H1 (cell line): ENCODE results near the gene TNFRSF11A. TPM values are rescaled to one million over a fixed set of nuclear protein-coding genes. Genes with fewer than 3 reads are reported as not detected.
A peak's percentile ranks its signal among the peaks of the same experiment; 100 is the strongest.

Experiments
- CTCF ChIA-PET: fragments of 300-600 bp; sonication (Branson Sonifier 250); formaldehyde crosslinking; loops from one replicate; lab custom pipeline; 2021; ENCODE audit not compliant: partially characterized antibody; lab: Charles Lee
- POLR2A ChIA-PET: fragments of 300-600 bp; sonication (Branson Sonifier 250); formaldehyde crosslinking; loops from one replicate; lab custom pipeline; 2021; ENCODE audit warnings: inconsistent platforms; ENCODE audit not compliant: partially characterized antibody; lab: Charles Lee
- DNase-seq, 2 experiments: peaks; one replicate each; pipeline versions ENCODE4 v3.0.0 to v3.0.0-alpha.2; 2010 to 2022; ENCODE audit warnings: low spot score in 2 of 2, low read depth in 1 of 2, mixed read lengths in 1 of 2
- FAIRE-seq: peaks from 2 replicates; lab custom pipeline; 2011; peaks lifted over from hg19 to GRCh38; lab: Jason Lieb, UNC
- H2AFZ ChIP-seq: 2 replicates; pipeline ENCODE4 v1.8.1; 2012; ENCODE audit warnings: low read length, inconsistent platforms
- H2AK5ac ChIP-seq: 2 replicates; pipeline ENCODE4 v1.6.1; 2013; ENCODE audit warnings: low read depth, low read length
- H2BK120ac ChIP-seq: replicated peaks from 2 replicates; pipeline ENCODE3; 2013; ENCODE audit warnings: low read depth, low read length, inconsistent platforms
- H2BK12ac ChIP-seq: 2 replicates; pipeline ENCODE4 v1.6.1; 2013; ENCODE audit warnings: low read depth, low read length
- H2BK15ac ChIP-seq: 2 replicates; pipeline ENCODE4 v1.6.1; 2013; ENCODE audit warnings: low read length
- H2BK20ac ChIP-seq: 2 replicates; pipeline ENCODE4 v1.6.1; 2013; ENCODE audit warnings: low read length
- H2BK5ac ChIP-seq: 2 replicates; pipeline ENCODE4 v1.6.1; 2013; ENCODE audit warnings: low read depth, low read length
- H3K14ac ChIP-seq: 2 replicates; pipeline ENCODE4 v1.6.1; 2013; ENCODE audit warnings: inconsistent platforms; ENCODE audit not compliant: insufficient read length
- H3K18ac ChIP-seq: 2 replicates; pipeline ENCODE4 v1.6.1; 2013; ENCODE audit warnings: low read length; ENCODE audit errors: extremely low read depth
- H3K23ac ChIP-seq: 2 replicates; pipeline ENCODE4 v1.6.1; 2013; ENCODE audit warnings: inconsistent platforms; ENCODE audit not compliant: insufficient read length
- H3K23me2 ChIP-seq: 2 replicates; pipeline ENCODE4 v1.6.1; 2013; ENCODE audit warnings: low read depth, low read length
- H3K27ac ChIP-seq: 2 replicates; pipeline ENCODE4 v1.6.1; 2011; ENCODE audit warnings: low read depth, low read length, inconsistent platforms
- H3K27me3 ChIP-seq, 4 experiments: replicated peaks in 1 of 4; 1 replicate in 1 of 4; 2 replicates in 3 of 4; pipeline versions ENCODE4 v1.6.1 to v1.8.1; 2011 to 2013; ENCODE audit warnings: low read length in 3 of 4, mild to moderate bottlenecking in 3 of 4, inconsistent platforms in 2 of 4, mixed read lengths in 2 of 4, moderate library complexity in 1 of 4; ENCODE audit not compliant: control insufficient read depth in 3 of 4, insufficient read depth in 3 of 4; ENCODE audit errors: extremely low read depth in 1 of 4
- H3K36me3 ChIP-seq, 4 experiments: 2 replicates each; pipeline versions ENCODE4 v1.6.1 to v1.8.1; 2011 to 2013; ENCODE audit warnings: mild to moderate bottlenecking in 4 of 4, low read length in 3 of 4, moderate library complexity in 2 of 4, control low read depth in 1 of 4, inconsistent platforms in 1 of 4; ENCODE audit not compliant: insufficient read depth in 4 of 4, control insufficient read depth in 2 of 4
- H3K4ac ChIP-seq: replicated peaks from 2 replicates; pipeline ENCODE3; 2013; ENCODE audit warnings: low read length, low read depth, mixed read lengths, inconsistent platforms; ENCODE audit not compliant: insufficient read length
- H3K4me1 ChIP-seq, 4 experiments: replicated peaks in 1 of 4; 1 replicate in 1 of 4; 2 replicates in 3 of 4; pipeline versions ENCODE4 v1.6.1 to v1.8.1; 2011 to 2013; ENCODE audit warnings: low read length in 3 of 4, inconsistent platforms in 2 of 4, mixed read lengths in 1 of 4; ENCODE audit not compliant: insufficient read depth in 4 of 4, control insufficient read depth in 3 of 4
- H3K4me2 ChIP-seq, 2 experiments: 2 replicates each; pipeline versions ENCODE4 v1.6.1 to v1.8.1; 2011 to 2013; ENCODE audit warnings: low read depth in 2 of 2, low read length in 2 of 2, control low read depth in 1 of 2, inconsistent platforms in 1 of 2, mild to moderate bottlenecking in 1 of 2; ENCODE audit not compliant: insufficient read depth in 1 of 2
- H3K4me3 ChIP-seq, 4 experiments: fragments of 200-600, 300-600 bp in 1 of 4; sonication (generic), shearing (Covaris generic), sonication (Bioruptor Twin) in 1 of 4; 2 replicates each; pipeline versions ENCODE4 v1.5.1 to v1.8.1; 2011 to 2016; ENCODE audit warnings: low read length in 4 of 4, low read depth in 3 of 4, control low read depth in 2 of 4, inconsistent platforms in 2 of 4, mild to moderate bottlenecking in 2 of 4, mixed read lengths in 1 of 4, moderate library complexity in 1 of 4; ENCODE audit not compliant: insufficient read depth in 2 of 4; ENCODE audit errors: extremely low read depth in 1 of 4
- H3K56ac ChIP-seq: replicated peaks from 2 replicates; pipeline ENCODE3; 2013; ENCODE audit warnings: low read depth, mild to moderate bottlenecking, mixed read lengths, low read length, inconsistent platforms; ENCODE audit not compliant: insufficient read length
- H3K79me1 ChIP-seq: 2 replicates; pipeline ENCODE4 v1.6.1; 2013; ENCODE audit warnings: low read depth, low read length, control low read depth
- H3K79me2 ChIP-seq, 2 experiments: 2 replicates each; pipeline versions ENCODE4 v1.6.1 to v1.8.1; 2012 to 2013; ENCODE audit warnings: low read length in 2 of 2, mild to moderate bottlenecking in 2 of 2, inconsistent platforms in 1 of 2; ENCODE audit not compliant: insufficient read depth in 2 of 2, control insufficient read depth in 1 of 2
- H3K9ac ChIP-seq, 4 experiments: replicated peaks in 1 of 4; 1 replicate in 1 of 4; 2 replicates in 3 of 4; pipeline versions ENCODE4 v1.6.1 to v1.8.1; 2011 to 2013; ENCODE audit warnings: low read depth in 3 of 4, low read length in 3 of 4, control low read depth in 2 of 4, mild to moderate bottlenecking in 2 of 4, moderate library complexity in 2 of 4, inconsistent platforms in 1 of 4; ENCODE audit errors: extremely low read depth in 1 of 4
- H3K9me3 ChIP-seq, 2 experiments: 2 replicates each; pipeline versions ENCODE4 v1.6.1 to v1.8.1; 2012 to 2013; ENCODE audit warnings: mild to moderate bottlenecking in 2 of 2, moderate library complexity in 2 of 2, control low read depth in 1 of 2, inconsistent platforms in 1 of 2, low read depth in 1 of 2, low read length in 1 of 2, mixed read lengths in 1 of 2; ENCODE audit not compliant: insufficient read depth in 2 of 2
- H4K20me1 ChIP-seq, 2 experiments: replicated peaks in 1 of 2; 2 replicates each; pipeline versions ENCODE3 to v1.8.1; 2011 to 2013; ENCODE audit warnings: inconsistent platforms in 2 of 2, low read length in 2 of 2, mild to moderate bottlenecking in 1 of 2; ENCODE audit not compliant: insufficient read depth in 2 of 2, control insufficient read depth in 1 of 2
- H4K5ac ChIP-seq: 2 replicates; pipeline ENCODE4 v1.6.1; 2013; ENCODE audit warnings: low read length, low read depth, mixed read lengths, inconsistent platforms; ENCODE audit not compliant: insufficient read length
- H4K8ac ChIP-seq: 2 replicates; pipeline ENCODE4 v1.8.0; 2013; ENCODE audit warnings: mild to moderate bottlenecking, moderate library complexity, low read length, inconsistent platforms; ENCODE audit not compliant: insufficient read depth; ENCODE audit errors: extremely low read depth
- H4K91ac ChIP-seq: replicated peaks from 2 replicates; pipeline ENCODE3; 2013; ENCODE audit warnings: low read length, mixed read lengths, inconsistent platforms; ENCODE audit not compliant: insufficient read length
- ATF3 ChIP-seq: IDR thresholded peaks from 2 replicates; pipeline ENCODE4 v1.6.1; 2011; ENCODE audit warnings: low read depth, mild to moderate bottlenecking, low read length; ENCODE audit not compliant: insufficient read depth
- CREB1 ChIP-seq: IDR thresholded peaks from 2 replicates; pipeline ENCODE4 v1.6.1; 2012; ENCODE audit warnings: inconsistent platforms
- GTF2F1 ChIP-seq: IDR thresholded peaks from 2 replicates; pipeline ENCODE4 v1.6.1; 2012; ENCODE audit warnings: low read depth, low read length, improper control_type of control experiment, borderline replicate concordance
- MAX ChIP-seq: IDR thresholded peaks from 2 replicates; pipeline ENCODE4 v1.6.1; 2012; ENCODE audit warnings: inconsistent platforms
- NANOG ChIP-seq: IDR thresholded peaks from 2 replicates; pipeline ENCODE4 v1.6.1; 2011; ENCODE audit warnings: low read length, low read depth, mild to moderate bottlenecking, inconsistent platforms; ENCODE audit not compliant: insufficient read depth, poor library complexity, severe bottlenecking
- NRF1 ChIP-seq: IDR thresholded peaks from 2 replicates; pipeline ENCODE4 v1.6.1; 2011; ENCODE audit warnings: mild to moderate bottlenecking, low read depth, low read length, improper control_type of control experiment
- SIN3A ChIP-seq, 2 experiments: IDR thresholded peaks in 1 of 2; conservative IDR thresholded peaks in 1 of 2; 2 replicates each; pipeline ENCODE4 v1.6.1; 2011 to 2012; ENCODE audit warnings: low read length in 2 of 2, improper control_type of control experiment in 1 of 2, low read depth in 1 of 2, mild to moderate bottlenecking in 1 of 2
- SIRT6 ChIP-seq: IDR thresholded peaks from one replicate; pipeline ENCODE4 v1.7.1; 2012; ENCODE audit warnings: low read length, inconsistent platforms
- SP1 ChIP-seq: IDR thresholded peaks from 2 replicates; pipeline ENCODE4 v1.6.1; 2011; ENCODE audit warnings: low read depth, low read length
- SP2 ChIP-seq: IDR thresholded peaks from 2 replicates; pipeline ENCODE4 v1.6.1; 2012; ENCODE audit warnings: mild to moderate bottlenecking, low read length, inconsistent platforms
- TCF12 ChIP-seq: IDR thresholded peaks from 2 replicates; pipeline ENCODE4 v1.6.1; 2011; ENCODE audit warnings: low read depth, mild to moderate bottlenecking, low read length
- WGBS, 2 experiments: shearing (Covaris generic) in 1 of 2; methylation state at CpG; one replicate each; pipeline versions ENCODE4 v1.1.6 to v1.1.7; 2013 to 2015; ENCODE audit warnings: low lambda C conversion rate in 2 of 2, mixed read lengths in 2 of 2, inconsistent platforms in 1 of 2, low coverage in 1 of 2, missing lambda C conversion rate in 1 of 2; ENCODE audit not compliant: insufficient replicate concordance in 2 of 2, insufficient coverage in 1 of 2, insufficient read length in 1 of 2; ENCODE audit errors: extremely low coverage in 1 of 2, missing lambda C conversion rate in 1 of 2; 5-methylcytosine and 5-hydroxymethylcytosine counted together
- polyA plus RNA-seq, 7 experiments: library from polyadenylated mRNA; depleted of rRNA in 3 of 7; stranded (reverse) in 5 of 7; unstranded in 2 of 7; fragments of >200 nt in 5 of 7; fragments of 200-250 nt in 2 of 7; gene quantifications; 1 replicate in 5 of 7; 2 replicates in 1 of 7; 4 replicates in 1 of 7; pipeline versions ENCODE4 v1.2.1 to v1.2.3, GENCODE V29; 2011 to 2013; ENCODE audit warnings: missing spikeins in 2 of 7, mixed read lengths in 2 of 7
- total RNA-seq: library from RNA; stranded (reverse); fragmentation: NEBNext Ultra II Directional; extraction: Animal tissue kit (Norgen Biotek cat#: 25700); gene quantifications from 2 replicates; pipeline ENCODE4 v1.2.1, GENCODE V29; 2021

Gene TNFRSF11A
- total and polyA plus RNA-seq, 2 of the 8 experiments (the other 6 are each of a cell fraction or from before 2014, with no cell fraction given), result 8.7 to 10.6 TPM

GRCh38 chr18:62325806-62326645 is 916 bp downstream of the TNFRSF11A start:
- Histone ChIP-seq H2BK20ac (no peak overlapping the region), H4K20me1 (peaks cover 0 to 1% of the 10 kb centered on the region in 2 experiments), H2BK12ac (0 out of 2 replicates have a peak overlapping the region, but pooled peaks have one; percentile 13), H3K18ac (peak overlapping the region; percentile 55), H3K79me1 (no peaks in the 10 kb centered on the region), H3K27ac (no peak overlapping the region), H2AFZ (0 out of 2 replicates have a peak overlapping the region, but pooled peaks have one; percentile 34), H3K56ac (no peak overlapping the region), H3K4me1 (peaks cover 17 to 33% (median 22%) of the 10 kb centered on the region in 4 experiments), H3K9me3 (no peaks in the 10 kb centered on the region), H3K14ac (no peak overlapping the region), H4K5ac (no peak overlapping the region), H2BK120ac (no peak overlapping the region), H3K23me2 (peaks cover 19% of the 10 kb centered on the region), H3K4me2 (peak overlapping the region; percentile 85 to 86), H2BK15ac (no peak overlapping the region), H3K4ac (no peak overlapping the region), H3K27me3 (peaks cover 3 to 25% (median 14%) of the 10 kb centered on the region in 4 experiments), H2AK5ac (no peak overlapping the region), H3K36me3 (no peaks in the 10 kb centered on the region), H3K9ac (peak overlapping the region in 3 of 4 experiments; percentile 16 to 49 (median 31); a peak in 6 of 7 replicates), H2BK5ac (no peak overlapping the region), H3K4me3 (peak overlapping the region; percentile 60 to 94 (median 82)), H3K23ac (no peak overlapping the region), H4K8ac (peak overlapping the region; percentile 66), H3K79me2 (peaks cover 0 to 49% of the 10 kb centered on the region in 2 experiments; a peak in 2 of 4 replicates), H4K91ac (no peak overlapping the region)
- WGBS, 2 experiments, result 2% methylated on average over 45 of the region's 45 CpGs; no CpG with 5 or more reads in 1 of the 2 experiments
- FAIRE-seq, result no peak
- POLR2A ChIA-PET, result interaction anchor here (1.3 to 1.6 kb wide), 2 partner anchors 13 to 139 kb away, joined by 3 to 7 read pairs; partner anchors contain the start of genes PIGN and RELCH
- CTCF ChIA-PET, result interaction anchor here (0.6 to 4.1 kb wide), 12 partner anchors 9 to 76 kb away, joined by 3 to 16 read pairs (median 4); no protein-coding TSS in a partner anchor
- DNase-seq, result no peak
- TF ChIP-seq ATF3 (no peak), CREB1 (no peak), NANOG (no peak), NRF1 (no peak), SP1 (no peak), SP2 (no peak), SIRT6 (no peak), TCF12 (no peak), GTF2F1 (no peak), MAX (0 out of 2 replicates have a peak, but pooled peaks have one; percentile 24), SIN3A (conservative IDR thresholded peaks at IDR 0.05 in 1 of 2, IDR thresholded peaks at IDR 0.05 in 1 of 2; ENCODE audit: low read depth in 1 of 2, low read length in 2 of 2) (peak in 1 of 2 experiments; percentile 8; a peak in 1 of 4 replicates)
